ENCODE measurements around the gene PARD3. TPM values are rescaled to one million over a fixed set of nuclear protein-coding genes. Genes with fewer than 3 reads are reported as not detected.

PARD3 gene
- total RNA-seq, 2 donors from 2014 or later, result 59.6 to 74.6 TPM

GRCh38 chr10:34249634-34250033, 565.5 kb downstream of the PARD3 start:
- Histone ChIP-seq H3K4me1 (ENCODE audit: control insufficient read depth, insufficient read depth, low read length) (peaks cover 5% of the 10 kb centered on the region), H3K9ac (ENCODE audit: extremely low read depth, low read length, poor library complexity, severe bottlenecking) (no peak overlapping the region), H3K27me3 (ENCODE audit: control insufficient read depth, insufficient read depth, low read length, poor library complexity, severe bottlenecking) (no peaks in the 10 kb centered on the region), H3K27ac (ENCODE audit: low read depth, low read length) (no peak overlapping the region), H3K36me3 (ENCODE audit: control insufficient read depth, insufficient read depth, low read length) (no peaks in the 10 kb centered on the region), H3K4me3 (ENCODE audit: low read length) (no peak overlapping the region), H3K9me3 (ENCODE audit: control insufficient read depth, low read length) (no peaks in the 10 kb centered on the region)
- WGBS, 2 experiments (ENCODE audit: insufficient coverage in 1 of 2, insufficient read length in 1 of 2), result 85 to 90% methylated on average over 4 of the region's 4 CpGs
- Mint-ChIP-seq H3K9me3 (no peaks in the 10 kb centered on the region), H3K27me3 (ENCODE audit: insufficient read depth) (no peaks in the 10 kb centered on the region), H3K27ac (no peak overlapping the region), H3K4me1 (peaks cover 15% of the 10 kb centered on the region), H3K36me3 (ENCODE audit: low read depth) (peaks cover 2% of the 10 kb centered on the region), H3K4me3 (no peak overlapping the region)
- peak; percentile 64 for TF ChIP-seq CTCF (conservative IDR thresholded peaks at IDR 0.05)
- DNase-seq, result peak; percentile 73

DNA sequence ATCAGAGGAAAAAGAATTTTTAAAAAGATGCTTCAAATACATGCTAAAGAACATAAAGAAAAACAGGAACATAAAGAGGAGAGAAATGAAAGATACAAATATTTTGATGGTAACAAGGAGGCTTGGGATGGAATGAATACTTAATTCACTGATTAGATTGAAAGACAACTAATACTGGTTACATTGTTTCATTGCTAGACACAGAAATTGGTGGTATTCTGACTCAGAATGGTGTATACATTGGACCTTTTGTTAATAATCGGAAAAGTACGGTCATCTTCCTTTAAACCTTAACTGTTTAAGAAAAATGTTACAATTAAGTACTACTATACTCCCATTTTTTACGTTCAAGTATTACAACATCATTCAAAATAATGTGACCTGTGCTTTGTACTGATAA, 567.5 kb downstream of the PARD3 start:
- Mint-ChIP-seq H3K4me1 (peaks cover 20% of the 10 kb centered on the region), H3K27ac (no peak overlapping the region), H3K9me3 (peaks cover 2% of the 10 kb centered on the region), H3K36me3 (ENCODE audit: low read depth) (peaks cover 5% of the 10 kb centered on the region), H3K27me3 (ENCODE audit: insufficient read depth) (no peaks in the 10 kb centered on the region), H3K4me3 (no peak overlapping the region)
- Histone ChIP-seq H3K4me3 (ENCODE audit: low read length) (no peak overlapping the region), H3K27ac (ENCODE audit: low read depth, low read length) (no peak overlapping the region), H3K27me3 (ENCODE audit: control insufficient read depth, insufficient read depth, low read length, poor library complexity, severe bottlenecking) (no peaks in the 10 kb centered on the region), H3K9ac (ENCODE audit: extremely low read depth, low read length, poor library complexity, severe bottlenecking) (no peak overlapping the region), H3K4me1 (ENCODE audit: control insufficient read depth, insufficient read depth, low read length) (peaks cover 3% of the 10 kb centered on the region), H3K36me3 (ENCODE audit: control insufficient read depth, insufficient read depth, low read length) (no peaks in the 10 kb centered on the region), H3K9me3 (ENCODE audit: control insufficient read depth, low read length) (no peaks in the 10 kb centered on the region)
- WGBS, 2 experiments (ENCODE audit: insufficient coverage in 1 of 2, insufficient read length in 1 of 2), result 100% methylated on average over 3 of the region's 3 CpGs; no CpG with 5 or more reads in 1 of the 2 experiments
- no peak for TF ChIP-seq CTCF (conservative IDR thresholded peaks at IDR 0.05)
- DNase-seq, result no peak

DNA sequence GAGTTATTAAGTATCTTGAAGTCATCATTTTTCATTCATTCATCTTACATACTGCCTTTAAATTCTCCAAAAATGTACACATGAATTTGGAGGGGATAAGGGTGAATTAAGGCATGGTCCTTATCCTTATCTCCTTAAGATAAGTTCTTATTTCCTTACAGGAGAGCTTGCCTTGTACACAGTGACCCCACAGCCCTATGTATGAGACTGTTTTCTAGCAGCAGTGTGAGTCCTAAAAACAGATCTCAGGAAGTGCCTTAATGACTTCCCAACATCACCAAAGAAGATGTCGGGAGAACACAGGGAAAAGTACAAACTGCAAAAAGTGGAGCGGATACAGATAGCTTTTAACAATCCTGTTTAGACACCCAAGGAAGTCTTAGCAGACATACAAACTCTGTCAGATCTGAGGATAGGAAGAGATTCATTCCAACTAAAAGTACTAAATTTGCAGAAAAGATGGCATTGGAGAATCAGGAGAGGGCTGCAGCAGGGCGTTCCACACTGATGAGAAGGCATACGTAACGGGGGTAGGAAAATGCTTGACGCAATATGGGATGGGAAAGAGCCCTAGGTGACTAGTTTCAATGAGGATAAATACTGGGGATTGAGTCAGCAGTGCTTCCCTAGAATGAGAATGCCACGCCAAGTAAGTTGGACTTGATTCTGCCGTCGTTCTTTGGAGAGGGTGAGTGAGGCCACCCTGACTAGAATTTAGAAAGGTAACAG, 570.2 kb downstream of the PARD3 start:
- peaks cover 2% of the 10 kb centered on the region for H3K9me3 Mint-ChIP-seq
- H3K9ac ChIP-seq (ENCODE audit: extremely low read depth, low read length, poor library complexity, severe bottlenecking), result no peak overlapping the region
- H3K4me1 ChIP-seq (ENCODE audit: control insufficient read depth, insufficient read depth, low read length), result no peaks in the 10 kb centered on the region
- H3K4me3 Mint-ChIP-seq, result no peak overlapping the region
- no peaks in the 10 kb centered on the region for H3K36me3 ChIP-seq (ENCODE audit: control insufficient read depth, insufficient read depth, low read length)
- H3K4me3 ChIP-seq (ENCODE audit: low read length), result no peak overlapping the region
- peaks cover 5% of the 10 kb centered on the region for H3K36me3 Mint-ChIP-seq (ENCODE audit: low read depth)
- TF ChIP-seq CTCF (conservative IDR thresholded peaks at IDR 0.05), result no peak
- WGBS, 2 experiments (ENCODE audit: insufficient coverage in 1 of 2, insufficient read length in 1 of 2), result 92 to 94% methylated on average over 9 of the region's 9 CpGs
- H3K9me3 ChIP-seq (ENCODE audit: control insufficient read depth, low read length), result peaks cover 11% of the 10 kb centered on the region
- no peak overlapping the region for H3K27ac Mint-ChIP-seq
- no peak overlapping the region for H3K27ac ChIP-seq (ENCODE audit: low read depth, low read length)
- H3K27me3 ChIP-seq (ENCODE audit: control insufficient read depth, insufficient read depth, low read length, poor library complexity, severe bottlenecking), result no peaks in the 10 kb centered on the region
- no peak for DNase-seq
- H3K4me1 Mint-ChIP-seq, result peaks cover 21% of the 10 kb centered on the region
- H3K27me3 Mint-ChIP-seq (ENCODE audit: insufficient read depth), result no peaks in the 10 kb centered on the region

Data from endodermal cell (in vitro differentiated cells).